Stromal cell of bone marrow (primary cell): ENCODE results near the gene C19orf12.
"Not testable (repeated sequence)": the region's sequence is repeated elsewhere in the genome, so short reads cannot be mapped to it uniquely, and the experiment has no call there.

ENCODE experiments used
- DNase-seq: peaks from one replicate; pipeline ENCODE4 v3.0.0-alpha.2; 2012; ENCODE audit warnings: low read depth

C19orf12 gene

GRCh38 chr19:29727906-29728305 lies 12.8 kb upstream of the C19orf12 start:
- DNase-seq: no peak

- DNase-seq: no peak
Measured at GRCh38 chr19:29724746-29725145, 9.7 kb upstream of the C19orf12 start.

- no peak for DNase-seq
Measured at GRCh38 chr19:29724102-29724641, 9.1 kb upstream of the C19orf12 start.

GRCh38 chr19:29717051-29717450 lies 2.0 kb upstream of the C19orf12 start:
- no peak for DNase-seq

- no peak for DNase-seq
Measured at GRCh38 chr19:29715701-29716581, 880 bp upstream of the C19orf12 start.

- no peak for DNase-seq
Measured at GRCh38 chr19:29714371-29714952, 599 bp downstream of the C19orf12 start.

GRCh38 chr19:29712744-29713516 lies 2.1 kb downstream of the C19orf12 start:
- no peak for DNase-seq

GRCh38 chr19:29711584-29712132 lies 3.4 kb downstream of the C19orf12 start:
- DNase-seq: no peak

GRCh38 chr19:29709440-29709798 lies 5.6 kb downstream of the C19orf12 start:
- DNase-seq: not testable (repeated sequence)

GRCh38 chr19:29708554-29709439 lies 6.3 kb downstream of the C19orf12 start:
- peak; percentile 21 for DNase-seq

- DNase-seq: no peak
Measured at GRCh38 chr19:29706635-29707034, 8.4 kb downstream of the C19orf12 start.

GRCh38 chr19:29705706-29706105 lies 9.4 kb downstream of the C19orf12 start:
- no peak for DNase-seq

GRCh38 chr19:29704562-29705558 lies 10.2 kb downstream of the C19orf12 start:
- no peak for DNase-seq

- DNase-seq: no peak
Measured at GRCh38 chr19:29702963-29703320, 12.1 kb downstream of the C19orf12 start.

GRCh38 chr19:29702161-29702962 lies 12.7 kb downstream of the C19orf12 start:
- DNase-seq: no peak

GRCh38 chr19:29700498-29700897 lies 14.6 kb downstream of the C19orf12 start:
- no peak for DNase-seq

GRCh38 chr19:29699861-29700260 lies 15.2 kb downstream of the C19orf12 start:
- no peak for DNase-seq

- DNase-seq: no peak
Measured at GRCh38 chr19:29697523-29698261, 17.4 kb downstream of the C19orf12 start.

GRCh38 chr19:29696565-29696846 lies 18.6 kb downstream of the C19orf12 start:
- DNase-seq: no peak
